HG02678 (cell line): Measurements from ENCODE around the gene PBRM1.

Experiments used
- ATAC-seq: cut with Tn5 transposase; IDR thresholded peaks from one replicate; pipeline ENCODE4 v1.9.1; 2021; ENCODE audit warnings: mild to moderate bottlenecking, moderate library complexity; ENCODE audit not compliant: unreplicated experiment

Gene PBRM1

GRCh38 chr3:52574056-52574965, 111.4 kb downstream of the PBRM1 start:
- ATAC-seq: no peak

- ATAC-seq: no peak
Observed at GRCh38 chr3:52572221-52572620, 113.5 kb downstream of the PBRM1 start.

- ATAC-seq: no peak
Observed at GRCh38 chr3:52570076-52570475, 115.6 kb downstream of the PBRM1 start.

- no peak for ATAC-seq
Observed at GRCh38 chr3:52568069-52568468, 117.6 kb downstream of the PBRM1 start.

GRCh38 chr3:52563984-52564383, 121.7 kb downstream of the PBRM1 start:
- ATAC-seq: no peak

- ATAC-seq: no peak
Observed at GRCh38 chr3:52561028-52561747, 124.5 kb downstream of the PBRM1 start.

GRCh38 chr3:52558436-52558835, 127.3 kb downstream of the PBRM1 start:
- ATAC-seq: no peak

- no peak for ATAC-seq
Observed at GRCh38 chr3:52557011-52557960, 128.4 kb downstream of the PBRM1 start.

- ATAC-seq: no peak
Observed at GRCh38 chr3:52555056-52555455, 130.7 kb downstream of the PBRM1 start.

GRCh38 chr3:52554026-52554755, 131.5 kb downstream of the PBRM1 start:
- ATAC-seq: no peak

- no peak for ATAC-seq
Observed at GRCh38 chr3:52552089-52552488, 133.6 kb downstream of the PBRM1 start.

GRCh38 chr3:52551118-52551517, 134.6 kb downstream of the PBRM1 start:
- ATAC-seq: no peak

GRCh38 chr3:52547143-52547542, 138.6 kb downstream of the PBRM1 start:
- ATAC-seq: no peak

GRCh38 chr3:52546111-52546901, 139.4 kb downstream of the PBRM1 start:
- ATAC-seq: no peak

GRCh38 chr3:52544937-52545336, 140.8 kb downstream of the PBRM1 start:
- ATAC-seq: no peak

- ATAC-seq: no peak
Observed at GRCh38 chr3:52541050-52541449, 144.7 kb downstream of the PBRM1 start.

- no peak for ATAC-seq
Observed at GRCh38 chr3:52539010-52539653, 146.6 kb downstream of the PBRM1 start.

GRCh38 chr3:52537726-52538421, 147.8 kb downstream of the PBRM1 start:
- no peak for ATAC-seq
